ENCODE measurements around the gene PPDPF.

GRCh38 chr20:63570281-63571086 is 49.9 kb downstream of the PPDPF start:
- TF ChIP-seq CTCF (IDR thresholded peaks at IDR 0.05) = no peak
- TF ChIP-seq POLR2A (IDR thresholded peaks at IDR 0.05; ENCODE audit: low read length) = no peak
- no peak for TF ChIP-seq EP300 (IDR thresholded peaks at IDR 0.05)
- TF ChIP-seq HDAC2 (IDR thresholded peaks at IDR 0.05) = no peak
- TF ChIP-seq HES2 (IDR thresholded peaks at IDR 0.05) = no peak
- TF ChIP-seq POLR2AphosphoS2 (conservative IDR thresholded peaks at IDR 0.05; ENCODE audit: low read length) = no peak
- no peak for TF ChIP-seq ELK1 (IDR thresholded peaks at IDR 0.05; ENCODE audit: low read depth, low read length)
- no peak for TF ChIP-seq JUN (IDR thresholded peaks at IDR 0.05)
- no peak for TF ChIP-seq JUNB (IDR thresholded peaks at IDR 0.05)
- no peak for TF ChIP-seq MAFK (IDR thresholded peaks at IDR 0.05; ENCODE audit: partially characterized antibody)
- TF ChIP-seq FOXS1 (CRISPR knock-in tag; IDR thresholded peaks at IDR 0.05) = no peak
- no peak for TF ChIP-seq MAX (IDR thresholded peaks at IDR 0.05)
- no peak for TF ChIP-seq REST (IDR thresholded peaks at IDR 0.05)
- TF ChIP-seq FOSL2 (IDR thresholded peaks at IDR 0.05) = no peak
- no peak for TF ChIP-seq FOSL2 (CRISPR knock-in tag; IDR thresholded peaks at IDR 0.05)

Data from A549 (cell line).